ENCODE results near the gene TTL. TPM values are rescaled to one million over a fixed set of nuclear protein-coding genes. Genes with fewer than 3 reads are reported as not detected.
"Not testable (repeated sequence)": the region's sequence is repeated elsewhere in the genome, so short reads cannot be mapped to it uniquely, and the experiment has no call there.

Gene TTL
- total and polyA plus RNA-seq, 2 experiments from 2014 or later = 11.1 to 69.7 TPM

DNA sequence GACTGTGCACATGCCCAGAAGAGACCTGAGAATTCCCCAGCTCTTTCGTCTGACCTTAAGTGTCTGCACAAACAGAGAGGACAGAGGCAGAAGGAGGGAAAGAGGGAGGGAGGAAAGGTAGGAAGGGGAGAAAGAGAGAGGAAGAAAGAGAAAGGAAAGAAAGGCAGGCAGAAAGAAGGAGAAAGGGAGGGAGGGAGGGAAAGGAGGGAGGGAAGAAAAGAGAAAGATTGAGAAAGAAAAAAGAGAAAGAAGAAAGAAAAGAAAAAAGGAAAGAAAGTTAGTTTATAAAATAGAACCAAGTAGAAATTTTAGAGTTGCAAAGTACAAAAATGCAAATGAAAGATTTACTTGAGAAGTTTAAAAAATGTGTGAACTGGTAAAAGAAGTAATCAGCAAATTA, 52.9 kb downstream of the TTL start:
- peaks cover 8% of the 10 kb centered on the region; the same call in 1 of the 2 replicates for H3K36me3 ChIP-seq (ENCODE audit: low read depth)
- H3K9me3 ChIP-seq (ENCODE audit: low read depth) = no peaks in the 10 kb centered on the region
- H3K9me2 ChIP-seq (ENCODE audit: insufficient read depth) = no peaks in the 10 kb centered on the region
- H3K9ac ChIP-seq = no peak overlapping the region
- H3K27ac ChIP-seq = no peak overlapping the region
- TF ChIP-seq EZH2phosphoT487 (IDR thresholded peaks at IDR 0.05; ENCODE audit: insufficient read depth, low read depth) = no peak
- no peak for TF ChIP-seq EZH2 (IDR thresholded peaks at IDR 0.05; ENCODE audit: insufficient read depth, poor library complexity, severe bottlenecking)
- H3K79me2 ChIP-seq (ENCODE audit: insufficient read depth) = no peaks in the 10 kb centered on the region
- in situ Hi-C loops (cut with MboI) = no loop called here
- no peak for DNase-seq
- 92 to 97% methylated on average over 1 of the region's 1 CpG for WGBS, 2 experiments (ENCODE audit: low coverage in 1 of 2, low lambda C conversion rate in 2 of 2, missing lambda C conversion rate in 2 of 2)
- 0 out of 2 replicates have a peak, but pooled peaks cover 6% of the 10 kb centered on the region for H3F3A ChIP-seq (ENCODE audit: insufficient read depth)
- no peaks in the 10 kb centered on the region for H4K20me1 ChIP-seq (ENCODE audit: insufficient read depth)
- no peaks in the 10 kb centered on the region for H3K4me1 ChIP-seq (ENCODE audit: insufficient read depth)
- no peak overlapping the region for H3K4me3 ChIP-seq
- no peak overlapping the region for H2AFZ ChIP-seq
- H3K27me3 ChIP-seq (replicated peaks; ENCODE audit: insufficient read depth) = no peaks in the 10 kb centered on the region
- H3K4me2 ChIP-seq (ENCODE audit: unreplicated experiment) = no peak overlapping the region

DNA sequence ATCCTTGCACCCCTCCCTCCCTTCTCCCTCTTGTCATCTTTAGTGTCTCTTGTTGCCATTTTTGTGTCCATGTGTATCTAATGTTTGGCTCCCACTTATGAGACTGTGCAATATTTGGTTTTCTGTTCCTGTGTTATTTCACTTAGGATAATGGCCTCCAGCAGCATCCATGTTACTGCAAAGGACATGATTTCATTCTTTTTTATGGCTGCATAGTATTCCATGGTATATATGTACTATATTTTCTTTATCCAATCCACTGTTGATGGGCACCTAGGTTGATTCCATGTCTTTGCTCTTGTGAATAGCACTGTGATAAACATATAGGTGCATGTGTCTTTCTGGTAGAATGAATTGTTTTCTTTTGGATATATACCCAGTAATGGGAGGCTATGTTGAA, 54.7 kb downstream of the TTL start:
- H3K9me3 ChIP-seq (ENCODE audit: low read depth); H3K4me3 ChIP-seq; H3K27ac ChIP-seq; H3K9me2 ChIP-seq (ENCODE audit: insufficient read depth); H3K79me2 ChIP-seq (ENCODE audit: insufficient read depth); H4K20me1 ChIP-seq (ENCODE audit: insufficient read depth); in situ Hi-C loops (cut with MboI); H2AFZ ChIP-seq; H3K27me3 ChIP-seq (replicated peaks; ENCODE audit: insufficient read depth); DNase-seq; H3K36me3 ChIP-seq (ENCODE audit: low read depth); H3K9ac ChIP-seq; H3K4me1 ChIP-seq (ENCODE audit: insufficient read depth); H3K4me2 ChIP-seq (ENCODE audit: unreplicated experiment): not testable (repeated sequence)
- H3F3A ChIP-seq (ENCODE audit: insufficient read depth) = peaks cover 18% of the 10 kb centered on the region; the same call in 1 of the 2 replicates

DNA sequence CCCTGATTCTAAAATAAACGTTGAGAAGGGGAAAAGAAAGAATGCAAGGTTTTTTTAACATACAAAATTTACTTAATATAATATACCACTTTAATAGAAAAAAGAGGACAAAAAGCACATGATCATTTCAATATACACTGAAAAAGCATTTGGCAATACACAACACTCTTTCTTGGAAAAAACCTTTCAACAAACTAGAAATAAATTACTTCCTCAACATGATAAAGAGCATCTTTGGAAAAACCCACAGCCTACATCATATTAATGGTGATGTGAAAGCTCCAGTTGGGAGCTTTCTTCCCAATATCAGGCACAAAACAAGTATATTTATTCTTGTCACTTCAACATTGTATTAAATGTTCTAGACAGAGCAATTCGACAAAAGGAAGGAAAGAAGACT, 57.4 kb downstream of the TTL start:
- Histone ChIP-seq H3K9ac (no peak overlapping the region), H3K36me3 (ENCODE audit: low read depth) (no peaks in the 10 kb centered on the region), H4K20me1 (ENCODE audit: insufficient read depth) (no peaks in the 10 kb centered on the region), H3K27me3 (replicated peaks; ENCODE audit: insufficient read depth) (no peaks in the 10 kb centered on the region), H3K9me2 (ENCODE audit: insufficient read depth) (no peaks in the 10 kb centered on the region), H3K9me3 (ENCODE audit: low read depth) (no peaks in the 10 kb centered on the region), H3K27ac (no peak overlapping the region), H3K4me1 (ENCODE audit: insufficient read depth) (peaks cover 7% of the 10 kb centered on the region; the same call in 1 of the 2 replicates), H2AFZ (no peak overlapping the region), H3F3A (ENCODE audit: insufficient read depth) (peaks cover 18% of the 10 kb centered on the region; the same call in 1 of the 2 replicates), H3K4me3 (no peak overlapping the region), H3K79me2 (ENCODE audit: insufficient read depth) (peaks cover 20% of the 10 kb centered on the region), H3K4me2 (ENCODE audit: unreplicated experiment) (no peak overlapping the region)
- in situ Hi-C loops (cut with MboI) = no loop called here
- 76 to 79% methylated on average over 2 of the region's 2 CpGs for WGBS, 2 experiments (ENCODE audit: low coverage in 1 of 2, low lambda C conversion rate in 2 of 2, missing lambda C conversion rate in 2 of 2)
- TF ChIP-seq EZH2 (IDR thresholded peaks at IDR 0.05; ENCODE audit: insufficient read depth, poor library complexity, severe bottlenecking) (no peak), EZH2phosphoT487 (IDR thresholded peaks at IDR 0.05; ENCODE audit: insufficient read depth, low read depth) (no peak)
- no peak for DNase-seq

DNA sequence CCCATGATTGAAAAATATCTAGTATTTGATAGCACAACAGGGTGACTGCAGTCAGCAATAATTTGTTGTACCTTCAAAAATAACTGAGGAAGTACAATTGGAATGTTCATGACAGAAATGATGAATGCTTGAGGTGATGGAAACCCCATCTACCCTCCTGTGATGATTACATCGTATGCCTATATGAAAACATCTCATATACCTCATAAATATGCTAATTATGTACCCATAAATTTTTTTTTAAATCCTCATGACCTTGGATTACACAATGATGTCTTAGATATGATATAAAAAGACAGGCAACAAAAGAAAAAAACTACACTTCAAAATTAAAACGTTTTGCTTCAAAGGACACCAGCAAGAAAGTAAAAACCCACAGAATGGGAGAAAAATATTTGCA, 59.0 kb downstream of the TTL start:
- WGBS, 2 experiments (ENCODE audit: low coverage in 1 of 2, low lambda C conversion rate in 2 of 2, missing lambda C conversion rate in 2 of 2) = 32 to 37% methylated on average over 2 of the region's 2 CpGs
- no peaks in the 10 kb centered on the region for H3K36me3 ChIP-seq (ENCODE audit: low read depth)
- no peaks in the 10 kb centered on the region for H3K27me3 ChIP-seq (replicated peaks; ENCODE audit: insufficient read depth)
- no peak for TF ChIP-seq EZH2phosphoT487 (IDR thresholded peaks at IDR 0.05; ENCODE audit: insufficient read depth, low read depth)
- no peak for TF ChIP-seq EZH2 (IDR thresholded peaks at IDR 0.05; ENCODE audit: insufficient read depth, poor library complexity, severe bottlenecking)
- H3K4me1 ChIP-seq (ENCODE audit: insufficient read depth) = peaks cover 7% of the 10 kb centered on the region; the same call in 1 of the 2 replicates
- no peak overlapping the region for H3K27ac ChIP-seq
- no peak overlapping the region for H3K4me3 ChIP-seq
- peaks cover 36% of the 10 kb centered on the region for H3K79me2 ChIP-seq (ENCODE audit: insufficient read depth)
- H4K20me1 ChIP-seq (ENCODE audit: insufficient read depth) = no peaks in the 10 kb centered on the region
- no peak overlapping the region for H3K4me2 ChIP-seq (ENCODE audit: unreplicated experiment)
- in situ Hi-C loops (cut with MboI) = no loop called here
- no peaks in the 10 kb centered on the region for H3K9me3 ChIP-seq (ENCODE audit: low read depth)
- H3K9me2 ChIP-seq (ENCODE audit: insufficient read depth) = no peaks in the 10 kb centered on the region
- no peak overlapping the region for H3K9ac ChIP-seq
- DNase-seq = no peak
- H2AFZ ChIP-seq = peak overlapping the region; percentile 92
- H3F3A ChIP-seq (ENCODE audit: insufficient read depth) = peaks cover 18% of the 10 kb centered on the region; the same call in 1 of the 2 replicates
